Measurements from ENCODE around the gene ATP12A. TPM values are rescaled to one million over a fixed set of nuclear protein-coding genes. Genes with fewer than 3 reads are reported as not detected.

ATP12A gene
- total RNA-seq, 2 experiments from 2014 or later: 4.4 TPM

- ChIA-PET CTCF (interaction anchor here (1.0 to 8.5 kb wide), 10 partner anchors 10 to 37 kb away, joined by 3 to 69 read pairs (median 4); no protein-coding TSS in a partner anchor), POLR2A (interaction anchor here (0.9 kb wide), 1 partner anchor 16 kb away, joined by 5 read pairs; no protein-coding TSS in a partner anchor)
- TF ChIP-seq CTCF (IDR thresholded peaks at IDR 0.05): peak; percentile 10
- H3K9me3 Mint-ChIP-seq: no peaks in the 10 kb centered on the region
- ATAC-seq (peak; percentile 96), DNase-seq (peak; percentile 86)
- H3K4me3 Mint-ChIP-seq: peak overlapping the region; percentile 40
- intact Hi-C loops (cut with micrococcal nuclease): no loop called here
- H3K4me1 Mint-ChIP-seq (ENCODE audit: low read depth): peaks cover 18% of the 10 kb centered on the region
- H3K36me3 Mint-ChIP-seq (ENCODE audit: low read depth): no peaks in the 10 kb centered on the region
- H3K27ac Mint-ChIP-seq: peak overlapping the region; percentile 73
- no peaks in the 10 kb centered on the region for H3K27me3 Mint-ChIP-seq
These were observed 29.1 kb downstream of the ATP12A start for GRCh38 chr13:24709186-24709913.

GRCh38 chr13:24713022-24713421 lies 32.8 kb downstream of the ATP12A start:
- no peak overlapping the region for H3K27ac Mint-ChIP-seq

GRCh38 chr13:24716011-24716410 lies 35.8 kb downstream of the ATP12A start:
- DNase-seq (no peak), ATAC-seq (no peak)
- no peaks in the 10 kb centered on the region for H3K4me1 Mint-ChIP-seq (ENCODE audit: low read depth)
- ChIA-PET CTCF (interaction anchor here (1.5 to 2.0 kb wide), 2 partner anchors 11 to 22 kb away, joined by 5 to 9 read pairs; no protein-coding TSS in a partner anchor), POLR2A (no interaction called here)
- TF ChIP-seq CTCF (IDR thresholded peaks at IDR 0.05): no peak
- H3K9me3 Mint-ChIP-seq: no peaks in the 10 kb centered on the region
- intact Hi-C loops (cut with micrococcal nuclease): no loop called here
- peaks cover 1% of the 10 kb centered on the region for H3K27me3 Mint-ChIP-seq
- no peaks in the 10 kb centered on the region for H3K36me3 Mint-ChIP-seq (ENCODE audit: low read depth)
- no peak overlapping the region for H3K4me3 Mint-ChIP-seq
- H3K27ac Mint-ChIP-seq: no peak overlapping the region

More at GRCh38 chr13:24713022-24713421, 32.8 kb downstream of the ATP12A start:
- ATAC-seq: no peak
- H3K36me3 Mint-ChIP-seq (ENCODE audit: low read depth): no peaks in the 10 kb centered on the region
- intact Hi-C loops (cut with micrococcal nuclease): no loop called here
- no peak overlapping the region for H3K4me3 Mint-ChIP-seq
- ChIA-PET POLR2A (interaction anchor here (1.4 kb wide), 1 partner anchor 15 kb away, joined by 5 read pairs; no protein-coding TSS in a partner anchor), CTCF (interaction anchor here (0.8 to 8.5 kb wide), 4 partner anchors 13 to 107 kb away, joined by 3 to 69 read pairs (median 10); no protein-coding TSS in a partner anchor)
- peaks cover 15% of the 10 kb centered on the region for H3K4me1 Mint-ChIP-seq (ENCODE audit: low read depth)
- no peaks in the 10 kb centered on the region for H3K9me3 Mint-ChIP-seq
- no peak for TF ChIP-seq CTCF (IDR thresholded peaks at IDR 0.05)
- no peaks in the 10 kb centered on the region for H3K27me3 Mint-ChIP-seq
- DNase-seq: no peak

- no peak for TF ChIP-seq CTCF (IDR thresholded peaks at IDR 0.05)
- ChIA-PET CTCF (interaction anchor here (1.5 to 2.0 kb wide), 2 partner anchors 11 to 22 kb away, joined by 5 to 9 read pairs; no protein-coding TSS in a partner anchor), POLR2A (no interaction called here)
- Mint-ChIP-seq H3K9me3 (no peaks in the 10 kb centered on the region), H3K4me3 (no peak overlapping the region), H3K36me3 (ENCODE audit: low read depth) (no peaks in the 10 kb centered on the region), H3K4me1 (ENCODE audit: low read depth) (no peaks in the 10 kb centered on the region), H3K27ac (no peak overlapping the region), H3K27me3 (peaks cover 3% of the 10 kb centered on the region)
- intact Hi-C loops (cut with micrococcal nuclease): no loop called here
- no peak for DNase-seq
- ATAC-seq: no peak
These were observed 36.2 kb downstream of the ATP12A start for GRCh38 chr13:24716446-24716845.

- no peak for ATAC-seq
- intact Hi-C loops (cut with micrococcal nuclease): no loop called here
These were observed 37.0 kb downstream of the ATP12A start for GRCh38 chr13:24717217-24717616.

More at GRCh38 chr13:24717217-24717616, 37.0 kb downstream of the ATP12A start:
- H3K9me3 Mint-ChIP-seq: no peaks in the 10 kb centered on the region
- ChIA-PET CTCF (interaction anchor here (1.5 to 2.0 kb wide), 2 partner anchors 10 to 23 kb away, joined by 5 to 9 read pairs; no protein-coding TSS in a partner anchor), POLR2A (no interaction called here)
- no peak overlapping the region for H3K27ac Mint-ChIP-seq
- DNase-seq: no peak
- H3K4me1 Mint-ChIP-seq (ENCODE audit: low read depth): no peaks in the 10 kb centered on the region
- H3K36me3 Mint-ChIP-seq (ENCODE audit: low read depth): no peaks in the 10 kb centered on the region
- no peak overlapping the region for H3K4me3 Mint-ChIP-seq
- TF ChIP-seq CTCF (IDR thresholded peaks at IDR 0.05): no peak
- H3K27me3 Mint-ChIP-seq: peaks cover 3% of the 10 kb centered on the region
